Liver (tissue), 9 donors: Measurements from ENCODE around the gene BANP. TPM values are rescaled to one million over a fixed set of nuclear protein-coding genes. Genes with fewer than 3 reads are reported as not detected.
"Not testable (repeated sequence)": the region's sequence is repeated elsewhere in the genome, so short reads cannot be mapped to it uniquely, and the experiment has no call there.

Experiments
- DNase-seq: peaks from one replicate; pipeline ENCODE4 v3.0.0-alpha.2; 2017; ENCODE audit warnings: low spot score
- H3K27ac ChIP-seq, 2 donors: one replicate each; pipeline ENCODE4 v1.7.0; 2013; ENCODE audit warnings: inconsistent platforms in 2 of 2, low read length in 2 of 2, control low read depth in 1 of 2, low read depth in 1 of 2, mild to moderate bottlenecking in 1 of 2
- H3K27me3 ChIP-seq, 4 donors: one replicate each; pipeline versions ENCODE4 v1.6.1 to v1.7.0; 2013; ENCODE audit warnings: low read length in 3 of 4, inconsistent platforms in 1 of 4, mild to moderate bottlenecking in 1 of 4, moderate library complexity in 1 of 4; ENCODE audit not compliant: control insufficient read depth in 4 of 4, insufficient read depth in 4 of 4
- H3K36me3 ChIP-seq, 4 donors: one replicate each; pipeline versions ENCODE4 v1.6.1 to v1.7.0; 2013; ENCODE audit warnings: low read length in 3 of 4, mild to moderate bottlenecking in 3 of 4, low read depth in 1 of 4, moderate library complexity in 1 of 4; ENCODE audit not compliant: control insufficient read depth in 4 of 4, insufficient read depth in 3 of 4
- H3K4me1 ChIP-seq, 4 donors: one replicate each; pipeline versions ENCODE4 v1.6.1 to v1.7.0; 2013; ENCODE audit warnings: low read length in 3 of 4, mild to moderate bottlenecking in 3 of 4, moderate library complexity in 1 of 4; ENCODE audit not compliant: control insufficient read depth in 4 of 4, insufficient read depth in 4 of 4
- H3K4me3 ChIP-seq, 3 donors: one replicate each; pipeline versions ENCODE4 v1.6.1 to v1.7.0; 2013; ENCODE audit warnings: low read length in 3 of 3, control low read depth in 1 of 3, low read depth in 1 of 3, mild to moderate bottlenecking in 1 of 3
- H3K9ac ChIP-seq, 2 donors: one replicate each; pipeline ENCODE4 v1.7.0; 2013; ENCODE audit warnings: low read length in 2 of 2, mild to moderate bottlenecking in 2 of 2, moderate library complexity in 2 of 2, control low read depth in 1 of 2, low read depth in 1 of 2
- H3K9me3 ChIP-seq, 4 donors: one replicate each; pipeline versions ENCODE4 v1.6.1 to v1.7.0; 2013; ENCODE audit warnings: low read length in 3 of 4; ENCODE audit not compliant: control insufficient read depth in 4 of 4
- EGR1 ChIP-seq, 2 donors: IDR thresholded peaks; 2 replicates each; pipeline ENCODE4 v1.6.1; 2016 to 2018; ENCODE audit warnings: antibody characterized with exemption in 2 of 2, low read depth in 2 of 2
- HNF4A ChIP-seq, 2 donors: conservative IDR thresholded peaks; 2 replicates each; pipeline ENCODE4 v1.6.1; 2016; ENCODE audit warnings: antibody characterized with exemption in 2 of 2, mild to moderate bottlenecking in 2 of 2
- HNF4G ChIP-seq: IDR thresholded peaks from 2 replicates; pipeline ENCODE4 v1.6.1; 2016; ENCODE audit warnings: antibody characterized with exemption
- JUND ChIP-seq, 2 donors: IDR thresholded peaks; 2 replicates each; pipeline ENCODE4 v1.6.1; 2016; ENCODE audit warnings: antibody characterized with exemption in 2 of 2
- NR2F2 ChIP-seq: IDR thresholded peaks from 2 replicates; pipeline ENCODE4 v1.6.1; 2016; ENCODE audit warnings: antibody characterized with exemption
- RXRA ChIP-seq, 2 donors: IDR thresholded peaks; 2 replicates each; pipeline ENCODE4 v1.6.1; 2017 to 2018; ENCODE audit warnings: antibody characterized with exemption in 2 of 2, mild to moderate bottlenecking in 1 of 2
- SP1 ChIP-seq: IDR thresholded peaks from 2 replicates; pipeline ENCODE4 v1.6.1; 2018; ENCODE audit warnings: antibody characterized with exemption, mild to moderate bottlenecking
- TAF1 ChIP-seq: conservative IDR thresholded peaks from 2 replicates; pipeline ENCODE4 v1.6.1; 2016; ENCODE audit warnings: antibody characterized with exemption, mild to moderate bottlenecking
- WGBS: extraction: QIAGEN DNeasy Blood & Tissue Kit; methylation state at CpG from one replicate; pipeline ENCODE4 v1.1.7; 2013; 5-methylcytosine and 5-hydroxymethylcytosine counted together
- polyA plus RNA-seq, 2 donors: library from polyadenylated mRNA; stranded (reverse) in 1 of 2; unstranded in 1 of 2; fragments of 200-250 nt in 1 of 2; fragments of >200 nt in 1 of 2; fragmentation: Nextera tagmentation in 1 of 2; extraction: Ambion mirVana in 1 of 2; gene quantifications; one replicate each; pipeline versions ENCODE4 v1.2.1 to v1.2.3, GENCODE V29; 2013 to 2015
- total RNA-seq, 2 donors: library from RNA; depleted of rRNA; stranded (reverse); fragments of >200 nt; gene quantifications; one replicate each; pipeline ENCODE4 v1.2.3, GENCODE V29; 2014
- TF ChIP-seq, protein P1 (sequence below): IDR thresholded peaks from 2 replicates; pipeline ENCODE4 v1.6.1; 2016; ENCODE audit warnings: antibody characterized with exemption
- TF ChIP-seq, protein P2 (sequence below): IDR thresholded peaks from 2 replicates; pipeline ENCODE4 v1.6.1; 2016; ENCODE audit warnings: antibody characterized with exemption
- TF ChIP-seq, protein P3 (sequence below): IDR thresholded peaks from 2 replicates; pipeline ENCODE4 v1.6.1; 2016; ENCODE audit warnings: antibody characterized with exemption
- TF ChIP-seq, protein P4 (sequence below): fragments of 150-350 bp; IDR thresholded peaks from 2 replicates; pipeline ENCODE4 v1.5.1; 2017; ENCODE audit warnings: improper control_type of control experiment, low read depth, low read length; ENCODE audit not compliant: missing input control
- donor health status: healthy.
- donor health status: healthy.
- donor health status: healthy.
- donor health status: healthy.
- donor health status: healthy.

BANP gene
- total and polyA plus RNA-seq, 4 donors = 4.9 to 20.7 (median 13.7) TPM

GRCh38 chr16:87996962-87997880, 46.0 kb downstream of the BANP start:
- no peak overlapping the region for H3K9ac ChIP-seq
- H3K4me1 ChIP-seq = no peaks in the 10 kb centered on the region
- TF ChIP-seq, protein P1, sequence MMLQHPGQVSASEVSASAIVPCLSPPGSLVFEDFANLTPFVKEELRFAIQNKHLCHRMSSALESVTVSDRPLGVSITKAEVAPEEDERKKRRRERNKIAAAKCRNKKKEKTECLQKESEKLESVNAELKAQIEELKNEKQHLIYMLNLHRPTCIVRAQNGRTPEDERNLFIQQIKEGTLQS = no peak
- TF ChIP-seq, protein P2, sequence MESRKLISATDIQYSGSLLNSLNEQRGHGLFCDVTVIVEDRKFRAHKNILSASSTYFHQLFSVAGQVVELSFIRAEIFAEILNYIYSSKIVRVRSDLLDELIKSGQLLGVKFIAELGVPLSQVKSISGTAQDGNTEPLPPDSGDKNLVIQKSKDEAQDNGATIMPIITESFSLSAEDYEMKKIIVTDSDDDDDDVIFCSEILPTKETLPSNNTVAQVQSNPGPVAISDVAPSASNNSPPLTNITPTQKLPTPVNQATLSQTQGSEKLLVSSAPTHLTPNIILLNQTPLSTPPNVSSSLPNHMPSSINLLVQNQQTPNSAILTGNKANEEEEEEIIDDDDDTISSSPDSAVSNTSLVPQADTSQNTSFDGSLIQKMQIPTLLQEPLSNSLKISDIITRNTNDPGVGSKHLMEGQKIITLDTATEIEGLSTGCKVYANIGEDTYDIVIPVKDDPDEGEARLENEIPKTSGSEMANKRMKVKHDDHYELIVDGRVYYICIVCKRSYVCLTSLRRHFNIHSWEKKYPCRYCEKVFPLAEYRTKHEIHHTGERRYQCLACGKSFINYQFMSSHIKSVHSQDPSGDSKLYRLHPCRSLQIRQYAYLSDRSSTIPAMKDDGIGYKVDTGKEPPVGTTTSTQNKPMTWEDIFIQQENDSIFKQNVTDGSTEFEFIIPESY = no peak
- TF ChIP-seq HNF4G (no peak), NR2F2 (no peak), EGR1 (IDR thresholded peaks at IDR 0.05; ENCODE audit: low read depth in 2 of 2) (no peak), TAF1 (no peak), RXRA (IDR thresholded peaks at IDR 0.05) (no peak), JUND (IDR thresholded peaks at IDR 0.05) (no peak), HNF4A (conservative IDR thresholded peaks at IDR 0.05) (no peak), SP1 (no peak)
- TF ChIP-seq, protein P3, sequence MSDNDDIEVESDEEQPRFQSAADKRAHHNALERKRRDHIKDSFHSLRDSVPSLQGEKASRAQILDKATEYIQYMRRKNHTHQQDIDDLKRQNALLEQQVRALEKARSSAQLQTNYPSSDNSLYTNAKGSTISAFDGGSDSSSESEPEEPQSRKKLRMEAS = no peak
- TF ChIP-seq, protein P4, sequence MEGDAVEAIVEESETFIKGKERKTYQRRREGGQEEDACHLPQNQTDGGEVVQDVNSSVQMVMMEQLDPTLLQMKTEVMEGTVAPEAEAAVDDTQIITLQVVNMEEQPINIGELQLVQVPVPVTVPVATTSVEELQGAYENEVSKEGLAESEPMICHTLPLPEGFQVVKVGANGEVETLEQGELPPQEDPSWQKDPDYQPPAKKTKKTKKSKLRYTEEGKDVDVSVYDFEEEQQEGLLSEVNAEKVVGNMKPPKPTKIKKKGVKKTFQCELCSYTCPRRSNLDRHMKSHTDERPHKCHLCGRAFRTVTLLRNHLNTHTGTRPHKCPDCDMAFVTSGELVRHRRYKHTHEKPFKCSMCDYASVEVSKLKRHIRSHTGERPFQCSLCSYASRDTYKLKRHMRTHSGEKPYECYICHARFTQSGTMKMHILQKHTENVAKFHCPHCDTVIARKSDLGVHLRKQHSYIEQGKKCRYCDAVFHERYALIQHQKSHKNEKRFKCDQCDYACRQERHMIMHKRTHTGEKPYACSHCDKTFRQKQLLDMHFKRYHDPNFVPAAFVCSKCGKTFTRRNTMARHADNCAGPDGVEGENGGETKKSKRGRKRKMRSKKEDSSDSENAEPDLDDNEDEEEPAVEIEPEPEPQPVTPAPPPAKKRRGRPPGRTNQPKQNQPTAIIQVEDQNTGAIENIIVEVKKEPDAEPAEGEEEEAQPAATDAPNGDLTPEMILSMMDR = no peak
- H3K9me3 ChIP-seq = no peaks in the 10 kb centered on the region
- no peak for DNase-seq
- no peak overlapping the region for H3K4me3 ChIP-seq
- H3K36me3 ChIP-seq = peaks cover 0 to 12% (median 3%) of the 10 kb centered on the region in 4 donors
- WGBS = 96% methylated on average over 8 of the region's 8 CpGs
- H3K27me3 ChIP-seq = no peaks in the 10 kb centered on the region
- no peak overlapping the region for H3K27ac ChIP-seq

- H3K9me3 ChIP-seq, H3K27ac ChIP-seq, H3K9ac ChIP-seq, DNase-seq, H3K4me1 ChIP-seq, H3K4me3 ChIP-seq, H3K27me3 ChIP-seq: not testable (repeated sequence)
- whole genome bisulfite sequencing = 96% methylated on average over 32 of the region's 32 CpGs
- H3K36me3 ChIP-seq = peaks cover 0 to 12% (median 3%) of the 10 kb centered on the region in 4 donors
Measured at GRCh38 chr16:87998184-87998793, 47.1 kb downstream of the BANP start.

GRCh38 chr16:87998992-87999391, 47.8 kb downstream of the BANP start:
- not testable (repeated sequence) for H3K27me3 ChIP-seq, H3K27ac ChIP-seq, H3K9me3 ChIP-seq, DNase-seq, H3K9ac ChIP-seq, H3K4me3 ChIP-seq, H3K4me1 ChIP-seq
- H3K36me3 ChIP-seq = peaks cover 0 to 14% (median 3%) of the 10 kb centered on the region in 4 donors
- 94% methylated on average over 29 of the region's 29 CpGs for WGBS
